HepG2 (cell line): ENCODE data around the gene ITPR1. TPM values are rescaled to one million over a fixed set of nuclear protein-coding genes. Genes with fewer than 3 reads are reported as not detected.

Experiments
- ATAC-seq: fragments of 200-7000 bp; cut with Tn5 transposase; 3 replicates; pipeline ENCODE4 v1.9.1; 2020; ENCODE audit warnings: mild to moderate bottlenecking, moderate library complexity
- BruUV-seq: library from RNA; stranded (reverse); fragments of 400-500 nt; replicated peaks from 2 replicates; lab custom pipeline; 2021; lab: Mats Ljungman, UMichigan
- CTCF ChIA-PET: fragments of 300-600 bp; formaldehyde crosslinking; extraction: SDS; loops from one replicate; lab custom pipeline; 2021; ENCODE audit warnings: low total read pairs, inconsistent platforms, low intra/inter-chr PET ratio; lab: Yijun Ruan, JAX
- POLR2A ChIA-PET: fragments of 350-600 bp; sonication (Branson Sonifier 250); formaldehyde crosslinking; loops from one replicate; lab custom pipeline; 2020; ENCODE audit warnings: antibody characterized with exemption, inconsistent platforms; lab: Yijun Ruan, JAX
- DNase-seq: peaks from one replicate; pipeline ENCODE4 v3.0.0-alpha.2; 2015; ENCODE audit warnings: low spot score
- FAIRE-seq: peaks from 3 replicates; lab custom pipeline; 2011; peaks lifted over from hg19 to GRCh38; lab: Jason Lieb, UNC
- H2AFZ ChIP-seq: one replicate; pipeline ENCODE4 v1.6.1; 2011; ENCODE audit warnings: low read length, inconsistent platforms
- H3K27ac ChIP-seq: fragments of 300-600 bp; 3 replicates; pipeline ENCODE4 v1.8.0; 2011; ENCODE audit warnings: mixed run types, mild to moderate bottlenecking, mixed read lengths, low read length, inconsistent platforms; ENCODE audit not compliant: insufficient read depth; ENCODE audit errors: extremely low read length
- H3K27me3 ChIP-seq, 2 experiments: fragments of 200-600 bp in 1 of 2; 2 replicates in 1 of 2; 3 replicates in 1 of 2; pipeline versions ENCODE4 v1.6.0 to v1.8.0; 2011; ENCODE audit warnings: low read length in 2 of 2, mild to moderate bottlenecking in 2 of 2, moderate library complexity in 2 of 2, inconsistent platforms in 1 of 2; ENCODE audit not compliant: insufficient read depth in 2 of 2, control insufficient read depth in 1 of 2
- H3K36me3 ChIP-seq, 2 experiments: fragments of 200-600 bp in 1 of 2; replicated peaks in 1 of 2; 2 replicates in 1 of 2; 3 replicates in 1 of 2; pipeline versions ENCODE4 v1.5.1 to v1.8.0; 2011; ENCODE audit warnings: low read length in 2 of 2, inconsistent platforms in 1 of 2; ENCODE audit not compliant: insufficient read depth in 2 of 2, control insufficient read depth in 1 of 2
- H3K4me1 ChIP-seq: 2 replicates; pipeline ENCODE4 v1.5.1; 2012; ENCODE audit warnings: low read length, inconsistent platforms; ENCODE audit not compliant: insufficient read depth
- H3K4me2 ChIP-seq: 2 replicates; pipeline ENCODE4 v1.6.0; 2011; ENCODE audit warnings: low read depth, low read length, inconsistent platforms
- H3K4me3 ChIP-seq, 3 experiments: fragments of 200-600 bp in 1 of 3; sonication (generic), shearing (Covaris generic) in 1 of 3; replicated peaks in 1 of 3; 2 replicates each; pipeline ENCODE4 v1.5.1; 2011 to 2016; ENCODE audit warnings: low read length in 3 of 3, inconsistent platforms in 2 of 3, low read depth in 2 of 3, mild to moderate bottlenecking in 2 of 3, control low read depth in 1 of 3, mixed read lengths in 1 of 3; ENCODE audit not compliant: insufficient read depth in 1 of 3
- H3K79me2 ChIP-seq: one replicate; pipeline ENCODE4 v1.6.1; 2011; ENCODE audit warnings: low read length, inconsistent platforms; ENCODE audit not compliant: insufficient read depth
- H3K9ac ChIP-seq: 2 replicates; pipeline ENCODE4 v1.6.0; 2011; ENCODE audit warnings: mild to moderate bottlenecking, low read depth, low read length, inconsistent platforms; ENCODE audit not compliant: insufficient read depth
- H3K9me3 ChIP-seq: 2 replicates; pipeline ENCODE4 v1.5.1; 2012; ENCODE audit warnings: mild to moderate bottlenecking, low read length
- H4K20me1 ChIP-seq: 2 replicates; pipeline ENCODE4 v1.6.0; 2011; ENCODE audit warnings: inconsistent platforms, mild to moderate bottlenecking, low read length, moderate library complexity; ENCODE audit not compliant: insufficient read depth
- ARID3A ChIP-seq: IDR thresholded peaks from 2 replicates; pipeline ENCODE4 v1.6.1; 2012; ENCODE audit warnings: low read depth, low read length, improper control_type of control experiment
- CHD4 ChIP-seq: fragments of 200-600 bp; sonication (generic); IDR thresholded peaks from 2 replicates; pipeline ENCODE4 v1.7.0; 2017; ENCODE audit warnings: mild to moderate bottlenecking, low read length, borderline replicate concordance
- DR1 ChIP-seq: sonication (generic); formaldehyde crosslinking; IDR thresholded peaks from 2 replicates; pipeline ENCODE4 v1.8.0; 2021; ENCODE audit warnings: mild to moderate bottlenecking, missing genetic modification reagents, inconsistent platforms
- GZF1 ChIP-seq: sonication (generic); formaldehyde crosslinking; IDR thresholded peaks from 2 replicates; pipeline ENCODE4 v1.5.1; 2020; ENCODE audit warnings: mild to moderate bottlenecking, missing genetic modification reagents
- MXI1 ChIP-seq: IDR thresholded peaks from 3 replicates; pipeline ENCODE4 v1.6.1; 2012; ENCODE audit warnings: low read depth, low read length, inconsistent platforms, borderline replicate concordance
- SRY ChIP-seq: sonication (generic); formaldehyde crosslinking; IDR thresholded peaks from 2 replicates; pipeline ENCODE4 v1.8.0; 2022; ENCODE audit warnings: mild to moderate bottlenecking, missing genetic modification reagents
- YEATS4 ChIP-seq: sonication (generic); formaldehyde crosslinking; IDR thresholded peaks from 2 replicates; pipeline ENCODE4 v1.4.0; 2020; ENCODE audit warnings: missing genetic modification reagents, borderline replicate concordance
- ZNF496 ChIP-seq: sonication (generic); formaldehyde crosslinking; IDR thresholded peaks from 2 replicates; pipeline ENCODE4 v1.8.1; 2023; ENCODE audit warnings: mild to moderate bottlenecking, moderate library complexity, missing genetic modification reagents; ENCODE audit not compliant: insufficient replicate concordance
- ZNF569 ChIP-seq: sonication (generic); formaldehyde crosslinking; IDR thresholded peaks from 2 replicates; pipeline ENCODE4 v1.5.0; 2020; ENCODE audit warnings: mild to moderate bottlenecking, missing genetic modification reagents, moderate library complexity, borderline replicate concordance
- ZNF615 ChIP-seq: sonication (generic); formaldehyde crosslinking; IDR thresholded peaks from 2 replicates; pipeline ENCODE4 v1.5.0; 2020; ENCODE audit warnings: mild to moderate bottlenecking, missing genetic modification reagents, borderline replicate concordance
- ZNF891 ChIP-seq: sonication (generic); formaldehyde crosslinking; IDR thresholded peaks from 2 replicates; pipeline ENCODE4 v1.5.0; 2020; ENCODE audit warnings: mild to moderate bottlenecking, missing genetic modification reagents
- ZSCAN9 ChIP-seq: IDR thresholded peaks from 2 replicates; pipeline ENCODE4 v1.6.1; 2016; ENCODE audit warnings: borderline replicate concordance
- WGBS: methylation state at CpG from one replicate; pipeline ENCODE4 v1.1.6; 2017; ENCODE audit warnings: low lambda C conversion rate; 5-methylcytosine and 5-hydroxymethylcytosine counted together
- in situ Hi-C: cut with HindIII; loops from 2 replicates; pipeline ENCODE4 v1.10.0; 2017; ENCODE audit warnings: low pct_unique_long_range_greater_than_20kb; ENCODE audit not compliant: extremely low pct_ligation_motif_present
- intact Hi-C: fragments of 100-400 bp; cut with micrococcal nuclease; formaldehyde crosslinking; loops from one replicate; pipeline ENCODE4 v1.10.0; 2022; ENCODE audit not compliant: unreplicated experiment
- polyA plus RNA-seq, 8 experiments: library from polyadenylated mRNA; depleted of rRNA in 3 of 8; stranded (reverse) in 7 of 8; unstranded in 1 of 8; fragments of >200 nt; fragmentation: Illumina TruSeq in 4 of 8; extraction: Trizol in 4 of 8; gene quantifications; 2 replicates each; pipeline versions ENCODE4 v1.2.1 to v1.2.3, GENCODE V29; 2011 to 2016; ENCODE audit warnings: low read depth in 4 of 8, missing spikeins in 1 of 8, mixed read lengths in 1 of 8; ENCODE audit not compliant: insufficient read depth in 1 of 8
- total RNA-seq, 5 experiments: library from RNA; depleted of rRNA; stranded (reverse); fragments of >200 nt; fragmentation: Illumina TruSeq; extraction: Trizol; gene quantifications; 2 replicates each; pipeline ENCODE4 v1.2.3, GENCODE V29; 2016; ENCODE audit warnings: low read depth in 1 of 5

The ITPR1 gene
- total and polyA plus RNA-seq, 2 of the 13 experiments (the other 11 are each of a cell fraction or from before 2014, with no cell fraction given), result 10.0 to 11.4 TPM

GRCh38 chr3:4564928-4565586, 71.9 kb downstream of the ITPR1 start:
- in situ Hi-C loops, result loop anchor here (5.0 kb wide), 1 partner anchor 68 kb away; no protein-coding TSS in a partner anchor
- no peak overlapping the region for H3K9ac ChIP-seq
- WGBS, result 47% methylated on average over 5 of the region's 5 CpGs
- POLR2A ChIA-PET, result interaction anchor here (1.1 to 3.4 kb wide), 2 partner anchors 31 to 72 kb away, joined by 4 to 25 read pairs; partner anchors contain the start of gene ITPR1
- H3K4me2 ChIP-seq, result peak overlapping the region; percentile 57
- ATAC-seq, result no peak
- no peak for DNase-seq
- peaks cover 59% of the 10 kb centered on the region for H3K4me1 ChIP-seq
- no peaks in the 10 kb centered on the region for H3K79me2 ChIP-seq
- no peaks in the 10 kb centered on the region for H3K27me3 ChIP-seq
- no peaks in the 10 kb centered on the region for H3K9me3 ChIP-seq
- H3K36me3 ChIP-seq, result no peaks in the 10 kb centered on the region
- CTCF ChIA-PET, result no interaction called here
- no peak overlapping the region for H3K4me3 ChIP-seq
- FAIRE-seq, result peak; percentile 23
- H4K20me1 ChIP-seq, result no peaks in the 10 kb centered on the region
- H2AFZ ChIP-seq, result no peak overlapping the region
- H3K27ac ChIP-seq, result peak overlapping the region; percentile 68
- BruUV-seq, result no TSS peak
- intact Hi-C loops, result no loop called here
- no peak for TF ChIP-seq ZNF891 (CRISPR knock-in tag)
- TF ChIP-seq SRY (CRISPR knock-in tag), result no peak
- no peak for TF ChIP-seq YEATS4 (CRISPR knock-in tag)
- TF ChIP-seq ZNF615 (CRISPR knock-in tag), result no peak
- TF ChIP-seq ARID3A, result no peak
- TF ChIP-seq CHD4, result no peak
- TF ChIP-seq MXI1, result no peak
- no peak for TF ChIP-seq ZNF496 (CRISPR knock-in tag)
- TF ChIP-seq DR1 (CRISPR knock-in tag), result no peak
- TF ChIP-seq ZNF569 (CRISPR knock-in tag), result no peak
- no peak for TF ChIP-seq GZF1 (CRISPR knock-in tag)
- TF ChIP-seq ZSCAN9 (CRISPR knock-in tag), result no peak
